Gastrocnemius medialis (tissue), 4 donors: Measurements from ENCODE around the gene MUC2. TPM values are rescaled to one million over a fixed set of nuclear protein-coding genes. Genes with fewer than 3 reads are reported as not detected.

Source experiments
- ATAC-seq, 2 donors: fragments of 150-250 bp; one replicate each; pipeline ENCODE4 v1.9.1; 2016
- DNase-seq, 2 donors: peaks; one replicate each; pipeline ENCODE4 v3.0.0-alpha.2; 2019
- H3K27ac ChIP-seq, 4 donors: fragments of 200-600 bp; sonication (generic); 1 replicate in 1 of 4; 2 replicates in 3 of 4; pipeline ENCODE4 v1.5.1; 2016 to 2018; ENCODE audit warnings: mild to moderate bottlenecking in 2 of 4, moderate library complexity in 1 of 4
- H3K27me3 ChIP-seq, 3 donors: fragments of 200-600 bp; sonication (generic) in 2 of 3; 1 replicate in 1 of 3; 2 replicates in 2 of 3; pipeline versions ENCODE4 v1.5.1 to v1.6.0; 2016 to 2019; ENCODE audit warnings: mild to moderate bottlenecking in 1 of 3, moderate library complexity in 1 of 3
- H3K36me3 ChIP-seq, 2 donors: fragments of 200-600 bp; sonication (generic) in 1 of 2; one replicate each; pipeline ENCODE4 v1.5.1; 2017 to 2018
- H3K4me1 ChIP-seq, 2 donors: fragments of 200-600 bp; sonication (generic) in 1 of 2; one replicate each; pipeline ENCODE4 v1.5.1; 2016 to 2017; ENCODE audit warnings: mild to moderate bottlenecking in 2 of 2
- H3K4me3 ChIP-seq, 4 donors: fragments of 200-600 bp; sonication (generic) in 3 of 4; 1 replicate in 1 of 4; 2 replicates in 3 of 4; pipeline ENCODE4 v1.5.1; 2016 to 2019; ENCODE audit warnings: mild to moderate bottlenecking in 2 of 4
- H3K9me3 ChIP-seq, 3 donors: fragments of 200-600 bp; sonication (generic) in 2 of 3; 1 replicate in 1 of 3; 2 replicates in 2 of 3; pipeline ENCODE4 v1.5.1; 2016 to 2019
- CTCF ChIP-seq, 5 experiments: fragments of 450-650 bp in 3 of 5; fragments of 200-600 bp in 2 of 5; sonication (generic) in 2 of 5; IDR thresholded peaks in 4 of 5; conservative IDR thresholded peaks in 1 of 5; 1 replicate in 4 of 5; 2 replicates in 1 of 5; pipeline ENCODE4 v1.5.1; 2016 to 2019; ENCODE audit warnings: antibody characterized with exemption in 5 of 5, mild to moderate bottlenecking in 3 of 5, moderate library complexity in 3 of 5
- POLR2A ChIP-seq, 2 donors: fragments of 450-650 bp; IDR thresholded peaks; one replicate each; pipeline ENCODE4 v1.6.1; 2017; ENCODE audit warnings: antibody characterized with exemption in 2 of 2, mild to moderate bottlenecking in 2 of 2, moderate library complexity in 2 of 2
- in situ Hi-C, 4 donors: fragments of 200-750 bp; cut with MboI; loops; one replicate each; pipeline versions ENCODE4 v1.15.0 to v1.8.0; 2017; ENCODE audit warnings: low sequenced_read_pairs in 4 of 4
- intact Hi-C: fragments of 100-400 bp; cut with DNase I; formaldehyde crosslinking; loops from one replicate; pipeline ENCODE4 v1.15.1; 2023; ENCODE audit warnings: low total_unique reads
- total RNA-seq, 4 donors: library from RNA; depleted of rRNA; stranded (reverse); fragments of >200 nt; gene quantifications; one replicate each; pipeline versions ENCODE4 v1.1.0 to v1.2.3, GENCODE V29; 2016

Gene MUC2
- total RNA-seq, 4 donors from 2014 or later, result 0.90 TPM; not detected in 3

DNA sequence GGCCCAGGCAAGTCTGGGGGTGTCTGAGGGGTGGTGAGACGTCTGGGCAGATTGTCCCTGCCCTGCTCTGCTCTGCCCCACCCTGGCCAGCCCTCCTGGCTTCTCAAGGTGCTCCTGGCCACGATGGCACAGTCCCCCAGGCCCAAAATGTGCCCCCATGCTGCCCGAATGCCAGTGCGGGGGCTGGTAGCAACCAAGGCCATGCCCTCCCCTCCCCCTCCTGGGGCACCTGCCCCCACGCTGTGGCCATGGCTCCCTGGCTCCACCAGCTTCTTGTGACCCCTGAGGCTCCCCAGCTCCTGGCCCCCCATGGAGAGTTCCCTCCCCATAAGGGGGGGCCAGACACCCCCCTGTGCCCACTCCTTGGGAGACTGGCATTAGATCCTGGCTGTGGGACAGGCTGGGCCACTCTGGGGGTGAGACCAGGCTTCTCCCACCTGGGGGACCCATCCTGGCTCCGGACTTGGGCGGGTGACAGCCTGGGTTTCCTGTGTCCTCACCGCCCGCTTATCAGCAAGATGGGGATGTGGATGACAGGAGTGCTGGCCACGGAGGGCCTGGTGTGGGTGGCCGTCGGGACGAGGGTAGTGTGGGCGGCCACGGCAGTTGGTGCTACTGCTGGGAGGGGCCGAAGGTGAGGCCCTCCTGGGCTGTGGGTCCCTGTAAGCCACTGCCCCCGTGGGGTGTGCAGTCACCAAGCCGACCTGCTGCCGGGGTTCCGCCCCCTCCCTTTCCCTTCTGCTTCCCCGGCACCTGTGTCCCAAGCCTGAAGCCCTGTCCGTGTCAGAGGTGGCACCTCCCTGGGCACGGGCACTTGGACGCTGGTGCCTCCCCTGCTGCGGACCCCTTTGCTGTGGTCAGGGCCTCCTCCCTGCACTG, 22.3 kb upstream of the MUC2 start:
- in situ Hi-C loops, result no loop called here

DNA sequence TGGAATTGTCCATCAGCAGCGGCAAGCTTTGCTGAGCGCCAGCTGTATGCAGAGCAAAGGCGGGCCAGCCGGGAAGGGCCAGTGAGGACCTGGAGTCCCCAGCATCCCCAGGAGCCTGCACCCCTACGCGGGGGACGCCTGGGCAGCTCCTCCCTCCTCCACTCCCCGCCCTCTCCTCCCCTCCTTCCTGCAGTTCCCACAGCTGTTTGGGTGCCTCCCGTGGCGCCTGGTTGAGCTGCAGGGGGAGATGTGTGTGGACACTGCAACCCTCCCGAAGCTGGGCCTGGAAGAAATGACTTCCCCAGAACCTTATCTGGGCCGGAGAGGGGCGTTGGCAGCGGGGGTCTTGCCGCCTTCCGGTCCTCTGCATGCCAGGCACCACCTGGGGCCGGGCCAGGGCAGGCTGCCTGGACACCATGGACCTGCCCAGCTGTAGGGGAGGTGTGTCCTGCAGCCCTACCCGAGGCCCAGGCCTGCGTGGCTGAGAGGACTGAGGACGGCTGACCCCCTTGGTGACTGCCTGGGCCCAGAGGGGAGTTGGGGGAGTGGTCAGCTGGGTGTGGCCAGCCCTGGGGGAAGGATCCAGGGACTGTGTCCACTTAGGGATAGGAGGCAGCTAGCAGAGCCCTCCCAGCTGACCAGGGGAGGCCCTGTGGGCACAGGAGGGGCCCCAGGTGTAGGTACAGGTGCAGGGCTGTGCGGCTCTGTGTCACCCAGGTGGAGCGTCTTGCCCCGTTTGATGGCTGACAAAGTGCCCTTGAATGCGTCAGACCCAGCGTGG, 21.4 kb upstream of the MUC2 start:
- peak in 1 of 2 donors; percentile 7 for DNase-seq
- peaks cover 26 to 33% (median 29%) of the 10 kb centered on the region in 3 donors for H3K27me3 ChIP-seq
- intact Hi-C loops, result no loop called here
- H3K9me3 ChIP-seq, result no peaks in the 10 kb centered on the region
- in situ Hi-C loops, result no loop called here
- no peak for ATAC-seq
- no peaks in the 10 kb centered on the region for H3K4me1 ChIP-seq
- no peak overlapping the region for H3K4me3 ChIP-seq
- H3K36me3 ChIP-seq, result no peaks in the 10 kb centered on the region
- no peak overlapping the region for H3K27ac ChIP-seq
- TF ChIP-seq CTCF (IDR thresholded peaks at IDR 0.05 in 4 of 5, conservative IDR thresholded peaks at IDR 0.05 in 1 of 5) (no peak), POLR2A (IDR thresholded peaks at IDR 0.05) (no peak)

More for the DNA sequence above, 22.3 kb upstream of the MUC2 start:
- no peaks in the 10 kb centered on the region for H3K4me1 ChIP-seq
- H3K27me3 ChIP-seq, result peaks cover 26 to 41% (median 26%) of the 10 kb centered on the region in 3 donors
- TF ChIP-seq CTCF (IDR thresholded peaks at IDR 0.05 in 4 of 5, conservative IDR thresholded peaks at IDR 0.05 in 1 of 5), result no peak
- TF ChIP-seq POLR2A (IDR thresholded peaks at IDR 0.05), result no peak
- H3K9me3 ChIP-seq, result no peaks in the 10 kb centered on the region
- no peak overlapping the region for H3K4me3 ChIP-seq
- DNase-seq (peak in 1 of 2 donors; percentile 7), ATAC-seq (no peak)
- intact Hi-C loops, result no loop called here
- H3K36me3 ChIP-seq, result no peaks in the 10 kb centered on the region
- no peak overlapping the region for H3K27ac ChIP-seq

DNA sequence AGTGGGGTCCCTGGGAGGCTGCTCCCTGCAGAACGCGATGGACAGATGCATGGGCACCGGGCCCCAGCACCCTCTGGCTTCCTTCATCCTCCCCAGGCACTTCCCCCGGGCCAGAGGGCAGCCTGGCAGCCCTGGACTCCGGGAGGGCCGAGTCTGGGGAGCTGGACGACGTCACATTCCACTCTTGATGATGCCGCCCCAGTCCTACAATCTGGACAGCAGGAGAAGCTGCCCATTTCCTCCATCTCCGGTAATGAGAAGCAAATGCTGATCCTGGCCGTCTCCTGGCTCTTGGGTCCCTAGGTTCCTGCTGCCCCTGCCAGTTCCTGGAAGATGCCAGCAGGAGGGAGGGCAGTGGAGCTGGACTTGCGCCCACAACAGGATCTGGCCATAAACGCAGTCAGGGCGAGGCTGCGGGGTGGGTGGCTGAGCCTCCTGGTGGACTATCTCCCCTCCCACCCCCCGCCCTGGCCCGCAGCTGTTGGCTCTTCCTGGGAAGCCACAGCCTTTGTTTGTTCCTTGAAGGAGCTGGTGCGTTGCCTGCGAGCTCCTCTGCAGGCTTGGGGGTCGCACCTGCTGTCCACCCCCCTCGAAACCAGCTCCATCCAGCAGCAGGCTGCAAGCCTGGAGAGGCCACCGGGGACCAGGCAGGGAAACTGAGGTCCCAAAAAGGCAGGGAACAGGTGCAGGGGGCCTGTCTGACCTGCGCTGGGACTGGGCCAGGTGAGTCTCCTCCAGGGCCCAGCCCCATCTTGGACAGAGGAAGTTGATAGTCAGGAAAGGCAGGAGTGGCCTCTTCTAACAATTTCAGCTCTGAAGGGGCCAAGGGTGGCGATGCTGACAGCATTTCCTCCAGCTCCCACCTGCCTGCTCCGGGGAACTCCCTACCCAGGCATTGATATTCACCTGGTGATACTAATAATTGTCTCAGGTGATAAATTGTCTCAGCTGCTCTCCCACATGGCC, 20.2 kb upstream of the MUC2 start:
- in situ Hi-C loops (no loop called here), intact Hi-C loops (no loop called here)
- no peak for ATAC-seq
- H3K27me3 ChIP-seq, result peaks cover 21 to 32% (median 31%) of the 10 kb centered on the region in 3 donors
- H3K9me3 ChIP-seq, result no peaks in the 10 kb centered on the region
- H3K4me1 ChIP-seq, result no peaks in the 10 kb centered on the region
- TF ChIP-seq POLR2A (IDR thresholded peaks at IDR 0.05) (no peak), CTCF (IDR thresholded peaks at IDR 0.05 in 4 of 5, conservative IDR thresholded peaks at IDR 0.05 in 1 of 5) (no peak)
- no peak for DNase-seq
- no peak overlapping the region for H3K4me3 ChIP-seq
- no peaks in the 10 kb centered on the region for H3K36me3 ChIP-seq
- no peak overlapping the region for H3K27ac ChIP-seq

GRCh38 chr11:1055109-1055703, 19.5 kb upstream of the MUC2 start:
- no peaks in the 10 kb centered on the region for H3K4me1 ChIP-seq
- DNase-seq (no peak), ATAC-seq (no peak)
- no peak for TF ChIP-seq POLR2A (IDR thresholded peaks at IDR 0.05)
- TF ChIP-seq CTCF (IDR thresholded peaks at IDR 0.05 in 4 of 5, conservative IDR thresholded peaks at IDR 0.05 in 1 of 5), result no peak
- peaks cover 21 to 28% (median 23%) of the 10 kb centered on the region in 3 donors for H3K27me3 ChIP-seq
- no peak overlapping the region for H3K4me3 ChIP-seq
- H3K27ac ChIP-seq, result no peak overlapping the region
- intact Hi-C loops, result no loop called here
- no peaks in the 10 kb centered on the region for H3K9me3 ChIP-seq
- in situ Hi-C loops, result no loop called here
- no peaks in the 10 kb centered on the region for H3K36me3 ChIP-seq
